Neural cell (in vitro differentiated cells): ENCODE results near the gene NRG2. TPM values are rescaled to one million over a fixed set of nuclear protein-coding genes. Genes with fewer than 3 reads are reported as not detected.

Experiments used
- H2AFZ ChIP-seq: fragments of 200-600, 300-800 bp; sonication (generic), shearing (Covaris generic); 2 replicates; pipeline ENCODE4 v1.6.0; 2014; ENCODE audit warnings: low read depth, mild to moderate bottlenecking, antibody characterized with exemption, low read length, moderate library complexity
- H3F3A ChIP-seq: fragments of 200-600 bp; shearing (Covaris generic); 2 replicates; pipeline ENCODE4 v1.6.1; 2016; ENCODE audit warnings: mild to moderate bottlenecking, moderate library complexity, mixed read lengths, antibody characterized with exemption, low read length; ENCODE audit not compliant: insufficient read depth, poor library complexity, severe bottlenecking
- H3K27ac ChIP-seq: fragments of 200-600, 300-800 bp; sonication (generic), shearing (Covaris generic); 2 replicates; pipeline ENCODE4 v1.5.1; 2014; ENCODE audit warnings: mild to moderate bottlenecking, low read length, moderate library complexity
- H3K27me3 ChIP-seq: fragments of 300-800, 200-600 bp; sonication (generic), shearing (Covaris generic); 2 replicates; pipeline ENCODE4 v1.6.0; 2014; ENCODE audit warnings: mild to moderate bottlenecking, low read depth, low read length, moderate library complexity; ENCODE audit not compliant: insufficient read depth
- H3K36me3 ChIP-seq: fragments of 300-800, 200-600 bp; sonication (generic), shearing (Covaris generic); 2 replicates; pipeline ENCODE4 v1.5.1; 2014; ENCODE audit warnings: mild to moderate bottlenecking, antibody characterized with exemption, low read length, moderate library complexity; ENCODE audit not compliant: insufficient read depth
- H3K4me2 ChIP-seq: fragments of 300-800, 200-600 bp; sonication (generic), shearing (Covaris generic); 2 replicates; pipeline ENCODE4 v1.6.0; 2014; ENCODE audit warnings: mild to moderate bottlenecking, low read length
- H3K4me3 ChIP-seq: fragments of 300-800, 200-600 bp; sonication (generic), shearing (Covaris generic); 2 replicates; pipeline ENCODE4 v1.5.1; 2014; ENCODE audit warnings: mild to moderate bottlenecking, low read length, moderate library complexity
- H3K79me2 ChIP-seq: fragments of 200-600 bp; shearing (Covaris generic); replicated peaks from 2 replicates; pipeline ENCODE4 v1.6.0; 2014; ENCODE audit warnings: mild to moderate bottlenecking, low read length, moderate library complexity; ENCODE audit not compliant: insufficient read depth
- H3K9ac ChIP-seq: fragments of 300-800, 200-600 bp; sonication (generic), shearing (Covaris generic); 2 replicates; pipeline ENCODE4 v1.6.1; 2016; ENCODE audit warnings: mild to moderate bottlenecking, low read length, mixed read lengths
- H3K9me2 ChIP-seq: fragments of 200-600 bp; shearing (Covaris generic); 2 replicates; pipeline ENCODE4 v1.6.1; 2016; ENCODE audit warnings: mild to moderate bottlenecking, low read length, mixed read lengths; ENCODE audit not compliant: insufficient read depth
- H3K9me3 ChIP-seq: fragments of 200-600, 300-800 bp; sonication (generic), shearing (Covaris generic); 2 replicates; pipeline ENCODE4 v1.6.1; 2016; ENCODE audit warnings: mild to moderate bottlenecking, mixed run types, low read length, moderate library complexity, mixed read lengths
- H4K20me1 ChIP-seq: fragments of 200-600 bp; shearing (Covaris generic); 2 replicates; pipeline ENCODE4 v1.6.1; 2016; ENCODE audit warnings: mild to moderate bottlenecking, mixed run types; ENCODE audit not compliant: insufficient read depth
- EP300 ChIP-seq: fragments of 450-650 bp; conservative IDR thresholded peaks from 2 replicates; pipeline ENCODE4 v1.6.1; 2014; ENCODE audit warnings: antibody characterized with exemption, mild to moderate bottlenecking, moderate library complexity; ENCODE audit not compliant: poor library complexity, severe bottlenecking
- EZH2 ChIP-seq: fragments of 200-600, 300-800 bp; shearing (Covaris generic), sonication (generic); IDR thresholded peaks from 2 replicates; pipeline ENCODE4 v1.6.1; 2014; ENCODE audit warnings: antibody characterized with exemption, low read length, borderline replicate concordance, mild to moderate bottlenecking; ENCODE audit not compliant: insufficient read depth, poor library complexity, severe bottlenecking
- MXI1 ChIP-seq: fragments of 450-650 bp; conservative IDR thresholded peaks from 2 replicates; pipeline ENCODE4 v1.6.1; 2014; ENCODE audit warnings: antibody characterized with exemption, mild to moderate bottlenecking; ENCODE audit not compliant: poor library complexity, severe bottlenecking
- POLR2AphosphoS5 ChIP-seq: IDR thresholded peaks from 2 replicates; pipeline ENCODE4 v1.6.1; 2012
- RAD21 ChIP-seq: fragments of 450-650 bp; conservative IDR thresholded peaks from 2 replicates; pipeline ENCODE4 v1.6.1; 2014; ENCODE audit warnings: antibody characterized with exemption, mild to moderate bottlenecking, moderate library complexity
- REST ChIP-seq: IDR thresholded peaks from 2 replicates; pipeline ENCODE4 v1.6.1; 2012; ENCODE audit warnings: borderline replicate concordance
- SMC3 ChIP-seq: fragments of 450-650 bp; conservative IDR thresholded peaks from 2 replicates; pipeline ENCODE4 v1.6.1; 2014; ENCODE audit warnings: antibody characterized with exemption, mild to moderate bottlenecking, moderate library complexity; ENCODE audit not compliant: poor library complexity
- TAF1 ChIP-seq: IDR thresholded peaks from 2 replicates; pipeline ENCODE4 v1.6.1; 2012; ENCODE audit warnings: low read depth
- polyA plus RNA-seq: library from polyadenylated mRNA; depleted of rRNA; stranded (reverse); fragments of >200 nt; gene quantifications from 2 replicates; pipeline ENCODE4 v1.2.3, GENCODE V29; 2014

The NRG2 gene
- polyA plus RNA-seq, 1 donor from 2014 or later, result 5.4 TPM

GRCh38 chr5:140058212-140058932 is 15.3 kb upstream of the NRG2 start:
- Histone ChIP-seq H3K4me2 (no peak overlapping the region), H4K20me1 (no peaks in the 10 kb centered on the region), H2AFZ (no peak overlapping the region), H3K27me3 (peaks cover 47% of the 10 kb centered on the region), H3K79me2 (no peaks in the 10 kb centered on the region), H3F3A (no peaks in the 10 kb centered on the region), H3K9me2 (no peaks in the 10 kb centered on the region), H3K9me3 (no peaks in the 10 kb centered on the region), H3K9ac (no peak overlapping the region), H3K36me3 (no peaks in the 10 kb centered on the region), H3K4me3 (no peak overlapping the region), H3K27ac (no peak overlapping the region)
- TF ChIP-seq REST (no peak), EP300 (no peak), TAF1 (no peak), RAD21 (no peak)

- Histone ChIP-seq H2AFZ (no peak overlapping the region), H3K9me3 (no peaks in the 10 kb centered on the region), H3K36me3 (no peaks in the 10 kb centered on the region), H3K9ac (no peak overlapping the region), H3K4me2 (no peak overlapping the region), H3F3A (no peaks in the 10 kb centered on the region), H3K79me2 (no peaks in the 10 kb centered on the region), H3K9me2 (no peaks in the 10 kb centered on the region), H3K27ac (no peak overlapping the region), H3K27me3 (peaks cover 41% of the 10 kb centered on the region), H3K4me3 (no peak overlapping the region), H4K20me1 (no peaks in the 10 kb centered on the region)
- no peak for TF ChIP-seq SMC3
- no peak for TF ChIP-seq TAF1
- TF ChIP-seq EZH2, result no peak
- TF ChIP-seq REST, result no peak
- TF ChIP-seq POLR2AphosphoS5, result no peak
- TF ChIP-seq EP300, result no peak
- no peak for TF ChIP-seq RAD21
- TF ChIP-seq MXI1, result no peak
Observed at GRCh38 chr5:140056880-140057279, 13.8 kb upstream of the NRG2 start.
